ENCODE data around the gene COL15A1.
"Not testable (repeated sequence)": the region's sequence is repeated elsewhere in the genome, so short reads cannot be mapped to it uniquely, and the experiment has no call there.

The COL15A1 gene

DNA sequence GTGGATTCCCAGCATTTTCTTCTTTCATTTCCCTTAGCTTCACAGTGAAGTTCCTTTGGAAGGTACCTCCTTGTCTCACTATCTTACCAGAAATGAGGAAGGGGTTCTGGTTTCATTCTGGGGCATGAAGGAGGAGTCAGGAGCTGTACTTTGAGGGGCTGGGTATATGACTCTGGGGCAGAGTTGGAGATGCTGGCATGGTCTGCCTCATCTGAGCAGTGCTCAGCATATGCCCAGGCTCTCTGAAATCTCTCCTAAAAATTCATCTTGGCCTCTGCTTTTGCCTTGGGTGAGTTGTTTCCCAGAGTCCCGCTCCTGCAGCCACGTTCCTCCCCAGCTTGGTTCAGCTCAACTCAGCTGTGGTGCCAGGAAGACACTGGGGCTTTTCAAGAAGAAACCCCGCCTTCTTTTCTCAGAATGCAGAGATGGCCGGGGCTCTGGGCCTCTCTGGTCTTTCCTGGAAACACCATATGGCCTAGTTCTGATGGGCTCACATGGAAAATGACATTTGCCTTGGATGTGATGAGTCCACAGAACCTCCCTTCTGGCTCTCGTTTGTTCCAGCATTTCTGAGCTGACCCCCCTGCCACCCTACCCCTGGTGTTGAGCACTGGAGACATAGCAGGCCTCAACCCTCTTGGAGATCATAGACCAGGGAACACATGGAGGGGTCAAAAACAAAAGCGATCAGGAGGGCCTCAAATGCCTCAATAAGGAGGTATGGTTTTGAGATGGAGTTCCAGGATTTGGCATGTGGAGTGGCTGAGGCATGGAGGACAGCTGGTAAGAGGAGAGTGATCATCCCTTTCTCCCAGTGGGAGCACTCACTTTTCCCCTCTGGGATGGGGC, 149.2 kb downstream of the COL15A1 start:
- DNase-seq: peak; percentile 66 to 70

DNA sequence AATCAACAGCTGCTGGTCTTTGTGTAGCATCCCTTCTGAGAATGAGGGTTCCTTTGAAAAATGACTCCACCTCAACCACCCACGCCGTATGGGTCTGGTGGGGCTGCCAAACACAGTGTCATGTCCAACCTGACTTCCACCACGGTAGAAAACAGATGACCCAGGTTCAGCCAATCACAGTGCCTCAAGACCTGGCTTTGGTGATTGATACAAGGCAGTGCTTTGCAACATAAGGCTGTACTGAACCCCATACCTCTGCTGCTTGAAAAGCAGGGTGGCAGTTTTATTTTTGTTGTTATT, 149.7 kb downstream of the COL15A1 start:
- peak; percentile 55 to 65 for DNase-seq

DNA sequence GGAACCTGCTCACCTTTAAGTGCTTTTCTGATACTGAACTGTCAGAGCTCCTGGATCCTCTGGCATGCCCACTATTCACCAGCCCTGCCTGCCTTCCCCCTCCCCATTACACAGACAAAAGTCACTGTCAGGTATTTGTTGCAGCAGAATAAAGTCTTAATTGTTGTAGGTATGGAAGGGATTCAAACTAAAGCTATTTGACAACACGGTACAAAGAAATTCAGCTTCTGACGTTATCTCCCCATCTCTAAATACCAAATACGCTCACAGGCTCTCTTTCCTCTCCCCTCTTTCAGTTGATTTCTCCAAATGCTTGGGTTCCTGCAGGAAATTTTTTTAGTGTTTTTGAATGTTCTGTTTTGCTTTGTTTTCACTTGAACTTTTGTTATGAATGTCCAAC, 151.9 kb downstream of the COL15A1 start:
- no peak for DNase-seq

DNA sequence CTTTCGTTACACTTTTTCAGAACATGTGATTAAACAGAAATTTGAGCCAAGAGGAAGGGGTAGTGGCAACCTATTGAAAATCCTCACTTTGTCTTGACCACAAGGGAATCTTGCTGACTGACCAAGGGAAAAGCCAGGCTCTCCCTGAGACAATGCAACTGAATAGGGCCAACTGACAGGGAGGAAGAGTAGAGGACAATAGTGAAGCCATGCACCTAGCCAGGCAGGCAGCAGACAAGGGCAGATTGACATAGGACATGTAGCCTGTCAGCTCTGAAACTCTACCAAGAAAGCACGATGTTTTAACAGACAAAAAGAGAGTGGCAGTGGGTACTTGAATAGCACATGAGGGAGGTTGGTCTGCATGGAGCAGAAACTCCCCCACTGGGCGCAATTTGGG, 152.7 kb downstream of the COL15A1 start:
- DNase-seq: no peak

DNA sequence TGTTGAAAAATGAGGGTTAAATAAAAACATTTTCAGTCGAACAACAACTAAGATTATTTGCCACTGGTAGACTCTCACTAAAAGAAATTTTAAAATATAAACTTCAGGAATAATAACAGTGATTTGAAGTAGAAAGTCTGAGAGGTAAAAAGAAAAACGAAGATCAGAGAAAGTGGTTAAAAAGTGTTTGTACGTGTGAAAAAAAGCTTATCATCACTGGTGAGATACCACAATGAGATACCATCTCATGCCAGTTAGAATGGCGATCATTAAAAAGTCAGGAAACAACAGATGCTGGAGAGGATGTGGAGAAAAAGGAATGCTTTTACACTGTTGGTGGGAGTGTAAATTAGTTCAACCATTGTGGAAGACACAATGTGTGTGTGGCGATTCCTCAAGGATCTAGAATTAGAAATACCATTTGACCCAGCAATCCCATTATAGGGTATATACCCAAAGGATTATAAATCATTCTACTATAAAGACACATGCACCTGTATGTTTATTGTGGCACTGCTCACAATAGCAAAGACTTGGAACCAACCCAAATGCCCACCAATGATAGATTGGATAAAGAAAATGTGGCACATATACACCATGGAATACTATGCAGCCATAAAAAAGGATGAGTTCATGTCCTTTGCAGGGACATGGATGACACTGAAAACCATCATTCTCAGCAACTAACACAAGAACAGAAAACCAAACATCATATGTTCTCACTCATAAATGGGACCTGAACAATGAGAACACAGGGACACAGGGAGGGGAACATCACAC, 156.3 kb downstream of the COL15A1 start:
- DNase-seq: not testable (repeated sequence)

DNA sequence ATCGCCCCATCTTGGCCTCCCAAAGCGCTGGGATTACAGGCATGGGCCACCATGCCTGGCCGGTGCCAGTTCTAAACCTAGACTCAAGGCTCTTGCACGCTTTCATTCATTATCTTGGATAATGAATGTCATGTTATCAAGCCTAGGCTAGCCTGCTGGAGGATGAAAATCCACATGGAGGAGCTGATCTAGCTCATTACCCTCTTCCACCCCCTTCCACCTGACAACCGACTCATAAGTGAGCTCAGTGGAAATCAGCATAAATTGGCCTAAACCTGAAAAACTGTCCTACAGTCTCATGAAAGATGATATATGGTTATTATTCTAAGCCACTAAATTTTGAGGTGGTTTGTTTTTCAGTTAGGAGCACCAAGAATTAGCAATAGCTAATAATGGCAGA, 157.6 kb downstream of the COL15A1 start:
- no peak for DNase-seq

DNA sequence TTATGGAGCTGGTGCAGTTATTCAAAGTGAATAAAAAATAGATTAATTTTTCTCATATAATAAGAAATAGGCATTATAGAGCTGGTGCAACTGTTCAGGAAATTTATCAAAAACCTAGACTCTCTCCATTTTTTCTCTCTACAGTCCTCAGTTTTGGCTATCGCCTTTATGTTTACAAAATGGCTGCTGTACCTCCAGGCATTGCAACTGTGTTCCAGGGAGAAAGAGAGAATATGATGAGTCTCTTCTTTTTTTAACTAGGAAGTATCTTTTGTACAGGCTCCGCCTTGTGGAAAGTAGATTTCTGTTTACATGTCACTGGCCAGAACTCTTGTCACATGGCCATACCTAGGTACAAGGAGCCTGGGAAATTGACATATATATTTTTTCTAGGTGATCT, 158.1 kb downstream of the COL15A1 start:
- DNase-seq: no peak

DNA sequence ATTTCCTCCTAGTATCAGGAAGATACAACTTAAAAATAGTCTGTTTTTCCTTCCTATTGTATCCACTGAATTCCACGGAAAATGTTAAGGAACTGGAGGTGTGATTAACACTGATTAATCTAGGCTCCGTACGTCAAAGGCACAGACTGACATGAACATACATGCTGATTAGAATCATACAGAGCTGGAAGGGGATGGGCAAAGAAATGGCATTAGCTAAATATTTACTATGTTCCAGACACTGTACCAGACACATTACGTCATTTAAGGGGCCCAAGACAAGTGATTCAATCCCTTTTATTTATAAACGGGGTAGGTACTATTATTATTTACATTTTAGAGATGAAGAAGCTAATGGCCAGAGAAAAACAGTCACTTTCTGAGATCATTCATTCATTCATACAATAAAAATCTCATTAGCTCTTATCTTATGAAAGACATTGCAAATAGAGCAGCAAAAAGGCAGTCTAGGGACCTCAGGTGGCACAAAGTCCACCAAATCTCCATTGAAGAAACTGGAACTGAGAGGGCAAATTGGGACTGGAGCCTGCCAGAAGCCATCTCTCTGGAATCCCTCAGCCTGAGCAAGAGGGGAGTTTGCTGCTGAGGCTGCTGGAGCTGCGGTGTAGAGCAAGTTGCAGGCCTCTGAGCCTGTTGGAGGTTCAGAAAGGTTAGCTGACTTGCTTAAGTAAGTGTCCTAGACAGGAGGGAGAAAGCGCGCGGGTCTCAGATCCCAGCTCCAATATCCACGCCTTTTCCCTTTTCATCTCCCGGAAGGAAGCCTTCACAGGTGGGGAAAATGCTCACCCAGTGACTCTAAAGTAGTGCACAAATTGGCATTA, 159.6 kb downstream of the COL15A1 start:
- no peak for DNase-seq

DNA sequence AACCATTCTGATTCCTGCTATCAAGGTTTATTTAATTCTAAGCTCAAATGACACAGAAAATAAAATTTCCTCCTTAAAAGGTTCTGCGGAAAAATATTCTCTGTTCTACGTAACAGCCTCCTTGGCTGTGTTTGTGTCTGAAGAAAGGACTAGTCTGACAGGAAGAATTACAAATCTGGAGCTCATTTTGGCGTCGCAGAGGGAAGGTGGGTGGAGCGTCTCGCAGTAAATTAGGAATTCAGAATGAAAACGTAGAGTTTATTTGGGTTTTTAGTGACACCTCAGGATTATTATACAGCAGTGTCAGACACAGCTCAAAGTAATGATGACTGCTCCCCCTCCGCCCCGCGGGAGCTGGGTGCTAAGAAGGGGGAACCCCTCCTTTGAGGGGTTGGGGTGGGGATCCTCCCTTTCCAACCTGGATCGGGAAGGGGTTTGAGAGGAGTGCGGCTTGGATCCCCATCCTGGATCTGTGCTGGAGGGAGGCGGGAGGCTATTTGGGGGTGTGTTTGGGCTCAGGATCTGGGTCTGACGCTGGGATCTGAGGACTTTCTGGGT, 160.3 kb downstream of the COL15A1 start:
- peak in 1 of 2 experiments; percentile 34 for DNase-seq

DNA sequence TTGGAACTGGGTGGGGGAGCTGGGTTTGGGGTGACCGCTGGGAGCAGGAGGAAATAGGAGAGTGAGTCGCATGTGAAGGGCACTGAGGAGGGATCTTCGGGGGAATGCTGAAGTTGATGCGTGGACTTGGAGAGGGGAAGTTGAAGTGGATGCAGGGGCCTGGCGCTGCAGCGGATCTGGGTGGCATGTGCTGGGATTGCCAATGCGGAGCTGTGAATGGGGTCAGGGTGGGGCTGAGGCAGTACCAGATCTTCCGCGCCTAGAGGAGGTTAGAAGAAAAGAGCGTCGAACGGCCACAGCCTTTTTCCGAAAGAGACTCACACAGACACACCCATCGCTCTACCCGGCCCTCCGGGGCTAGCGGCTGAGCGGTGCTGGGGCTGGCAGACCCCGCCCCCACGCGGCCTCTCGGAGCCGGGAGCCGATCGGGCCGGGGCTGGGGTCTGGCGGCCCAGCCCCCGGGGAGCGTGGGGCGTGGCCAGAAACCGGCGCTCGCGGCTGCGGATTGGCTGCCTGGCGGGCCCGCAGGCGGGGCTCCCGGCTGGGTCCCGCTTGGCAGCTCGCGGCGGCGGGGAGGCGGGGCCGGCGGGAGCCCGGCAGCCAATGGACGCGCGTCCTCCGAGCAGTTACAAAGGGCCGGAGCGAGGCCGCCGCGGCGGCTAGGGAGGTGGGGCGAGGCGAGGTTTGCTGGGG, 160.9 kb downstream of the COL15A1 start, which contains the start of gene TGFBR1:
TGFBR1 (plus strand) TSS at position 655 of the 693 bp plus-strand sequence. CDS start 93 bp downstream, outside the sequence.
- DNase-seq: peak; percentile 91 to 96

DNA sequence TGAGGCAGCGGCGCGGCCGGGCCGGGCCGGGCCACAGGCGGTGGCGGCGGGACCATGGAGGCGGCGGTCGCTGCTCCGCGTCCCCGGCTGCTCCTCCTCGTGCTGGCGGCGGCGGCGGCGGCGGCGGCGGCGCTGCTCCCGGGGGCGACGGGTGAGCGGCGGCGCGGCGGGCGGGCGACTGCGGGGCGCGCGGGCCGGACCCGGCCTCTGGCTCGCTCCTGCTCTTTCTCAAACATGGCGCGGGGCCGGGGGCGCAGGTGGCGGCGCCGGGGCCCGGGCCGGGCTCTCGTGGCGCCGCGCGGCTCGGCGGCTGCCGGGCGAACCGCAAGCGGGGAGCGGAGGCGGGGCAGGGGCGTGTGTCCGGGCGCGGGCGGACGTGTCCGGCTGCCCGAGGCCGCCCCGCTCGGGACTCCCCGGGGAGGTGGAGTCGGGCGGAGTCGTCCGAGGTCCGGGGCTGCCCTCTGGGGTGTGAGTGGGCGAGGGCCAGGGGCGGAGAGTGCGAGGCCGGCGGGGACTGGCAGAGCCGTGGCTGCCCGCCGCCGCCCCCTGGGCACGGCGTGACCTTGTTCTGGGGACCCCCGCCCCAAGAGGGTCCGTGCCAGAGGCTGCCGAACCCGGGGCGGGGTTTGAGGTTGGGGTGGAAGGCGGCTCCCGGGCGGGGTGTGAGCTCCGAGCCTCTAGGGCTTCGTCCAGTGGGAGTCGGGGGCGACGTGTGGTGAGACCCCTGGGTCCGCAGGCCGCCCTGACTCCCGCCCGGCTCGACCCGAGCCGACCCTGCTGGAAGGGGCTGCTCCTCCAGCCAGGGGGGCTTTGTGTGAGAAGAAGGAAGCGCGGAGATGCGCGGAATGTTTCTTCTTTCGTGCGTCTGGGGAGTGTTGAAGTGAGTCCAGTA, 161.7 kb downstream of the COL15A1 start:
- peak; percentile 64 to 72 for DNase-seq

DNA sequence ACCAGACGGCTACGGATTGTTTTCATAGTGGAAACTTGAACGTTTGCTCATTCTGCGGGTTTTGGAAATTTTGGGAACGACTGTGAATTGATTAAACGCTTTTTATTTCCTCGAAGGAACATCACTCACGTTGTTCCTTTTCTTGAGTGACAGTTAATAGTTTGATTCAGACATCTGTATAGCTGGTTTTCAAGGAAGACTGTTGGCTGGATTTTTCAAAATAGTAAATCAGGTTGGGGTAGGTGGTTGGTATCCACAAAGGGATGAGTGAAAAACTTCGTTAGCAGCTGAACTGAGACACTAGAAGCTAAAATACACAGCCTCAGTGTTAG, 162.3 kb downstream of the COL15A1 start:
- DNase-seq: no peak

DNA sequence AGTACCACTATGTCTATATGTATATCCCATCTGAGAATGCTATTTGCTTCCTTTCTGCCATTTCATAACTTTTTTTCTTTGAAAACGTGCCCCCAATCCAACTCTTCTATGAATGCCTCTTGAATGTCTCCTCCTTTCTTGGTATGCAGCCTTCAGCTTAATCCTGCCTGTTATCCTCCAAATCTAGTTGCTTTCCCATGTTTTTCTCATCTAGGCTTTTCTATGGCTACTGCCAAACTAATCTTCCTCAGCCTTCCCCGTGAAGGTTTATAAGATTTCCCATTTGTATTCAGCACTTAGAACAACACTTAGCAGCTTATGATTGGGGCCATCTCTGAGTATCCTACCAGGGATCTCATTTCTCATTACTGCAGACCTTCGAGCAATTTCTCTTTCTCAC, 163.7 kb downstream of the COL15A1 start:
- no peak for DNase-seq

DNA sequence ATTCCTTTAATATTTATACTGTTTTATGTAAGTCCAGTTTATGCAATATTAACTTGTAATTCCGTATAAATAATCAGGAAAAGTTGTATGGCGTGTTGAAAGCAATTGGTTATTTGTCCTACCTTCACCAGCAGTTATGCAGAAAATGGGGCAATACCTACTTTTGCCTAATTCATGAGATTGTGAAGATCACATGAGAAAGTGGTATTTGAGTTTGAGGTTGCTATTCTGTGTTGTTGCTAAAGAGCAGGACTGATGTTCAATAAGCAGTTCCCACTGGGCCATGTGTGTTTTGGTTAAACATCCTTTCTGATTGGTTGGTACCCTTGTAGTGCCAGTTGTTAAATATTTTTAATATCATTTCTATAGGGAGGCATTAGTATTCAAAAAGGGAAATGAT, 164.4 kb downstream of the COL15A1 start:
- DNase-seq: no peak

DNA sequence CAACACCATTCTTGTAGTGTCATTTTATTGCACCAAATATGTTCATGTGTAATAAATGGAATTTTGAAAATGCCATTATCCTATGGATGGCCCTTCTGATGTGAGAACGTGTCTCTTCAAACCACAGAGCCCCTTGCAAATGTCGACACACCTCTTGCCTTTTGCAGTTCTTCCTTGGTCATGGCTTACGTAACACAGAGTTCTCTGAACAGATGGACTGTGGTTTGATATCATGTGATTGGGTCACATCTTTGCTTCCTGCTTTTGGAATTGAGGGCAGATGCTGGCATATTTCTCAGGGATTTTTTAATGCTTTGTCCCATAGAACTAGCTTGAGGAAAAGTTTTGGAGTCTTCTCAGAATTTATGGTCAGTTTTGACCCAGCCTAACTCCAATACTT, 165.8 kb downstream of the COL15A1 start:
- DNase-seq: no peak

DNA sequence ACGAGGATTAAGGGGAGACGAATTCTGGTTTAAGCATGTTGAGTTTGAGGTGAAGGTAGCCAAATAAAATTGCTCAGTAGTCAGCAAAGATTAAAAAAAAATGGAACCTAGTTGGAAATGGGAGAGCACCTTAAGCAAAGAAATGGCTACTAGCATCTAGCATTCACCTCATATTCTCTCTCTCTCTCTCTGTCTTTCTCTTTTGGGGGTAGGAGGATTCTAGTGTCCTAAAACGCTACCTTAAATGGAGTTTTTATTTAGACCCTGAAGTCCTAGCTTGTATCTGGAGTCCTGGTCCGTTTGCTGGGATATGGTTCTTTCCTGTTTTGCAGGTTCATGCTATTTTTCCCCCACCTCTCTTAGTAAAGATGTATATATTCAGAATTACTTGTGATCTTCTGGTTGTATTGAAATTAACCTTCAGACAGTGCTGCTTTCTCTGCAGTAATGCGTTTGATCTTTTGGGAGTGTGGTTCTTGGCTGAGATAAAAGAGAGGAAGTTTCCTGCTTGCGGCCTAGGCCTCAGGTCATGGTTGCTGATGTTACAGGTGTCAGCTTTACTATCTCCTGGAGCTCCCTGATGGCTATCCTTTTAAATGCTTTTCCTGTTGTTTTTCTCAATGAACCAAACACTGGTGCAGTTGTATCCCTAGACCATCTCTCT, 169.2 kb downstream of the COL15A1 start:
- no peak for DNase-seq

DNA sequence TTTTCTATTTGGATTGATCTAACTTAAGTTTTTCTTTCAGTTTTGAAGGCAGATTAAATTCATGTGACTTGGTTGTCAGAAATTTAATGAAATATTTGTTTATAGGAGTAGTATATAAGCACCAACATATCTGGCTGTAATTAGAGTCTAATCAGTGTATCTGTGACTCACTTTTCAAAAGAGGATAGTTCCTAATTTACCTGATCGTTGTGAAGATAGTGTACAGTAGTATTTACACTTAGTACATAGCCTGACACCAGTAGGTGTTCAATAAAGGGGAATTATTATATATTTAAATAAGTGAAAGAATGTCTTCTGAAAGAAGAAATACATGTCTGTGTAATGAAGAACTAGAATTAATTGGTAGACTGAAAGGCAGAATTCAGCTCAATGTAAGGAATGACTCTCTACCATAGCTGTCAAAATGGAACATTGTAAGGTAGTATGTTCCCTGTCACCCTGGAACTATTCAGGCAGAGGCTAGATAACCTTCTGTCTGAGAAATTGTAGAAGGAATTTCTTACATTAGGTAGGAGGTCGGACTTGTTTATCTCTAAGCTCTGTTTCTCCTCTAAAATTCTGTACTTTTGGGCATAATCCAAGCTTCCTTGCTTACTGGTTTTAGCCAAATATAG, 169.8 kb downstream of the COL15A1 start:
- no peak for DNase-seq

DNA sequence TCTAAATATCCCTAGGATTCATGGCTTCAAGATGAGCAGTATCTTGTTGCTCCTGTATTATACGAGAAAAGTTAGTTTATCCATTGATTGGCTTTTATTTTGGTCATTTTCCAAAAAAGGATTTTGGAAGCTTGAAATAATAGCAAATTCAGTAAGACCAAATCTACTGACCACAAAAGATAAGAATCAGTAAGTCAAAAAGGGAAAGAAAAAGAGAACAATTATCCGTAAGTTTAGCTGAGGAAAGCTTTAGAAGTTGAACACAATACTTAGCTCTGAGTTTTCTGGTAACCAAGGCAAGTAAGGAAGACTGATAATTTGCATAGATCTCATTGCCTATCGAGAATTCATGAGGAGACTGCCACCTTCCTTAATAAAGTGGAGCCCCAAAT, 170.3 kb downstream of the COL15A1 start:
- DNase-seq: no peak

DNA sequence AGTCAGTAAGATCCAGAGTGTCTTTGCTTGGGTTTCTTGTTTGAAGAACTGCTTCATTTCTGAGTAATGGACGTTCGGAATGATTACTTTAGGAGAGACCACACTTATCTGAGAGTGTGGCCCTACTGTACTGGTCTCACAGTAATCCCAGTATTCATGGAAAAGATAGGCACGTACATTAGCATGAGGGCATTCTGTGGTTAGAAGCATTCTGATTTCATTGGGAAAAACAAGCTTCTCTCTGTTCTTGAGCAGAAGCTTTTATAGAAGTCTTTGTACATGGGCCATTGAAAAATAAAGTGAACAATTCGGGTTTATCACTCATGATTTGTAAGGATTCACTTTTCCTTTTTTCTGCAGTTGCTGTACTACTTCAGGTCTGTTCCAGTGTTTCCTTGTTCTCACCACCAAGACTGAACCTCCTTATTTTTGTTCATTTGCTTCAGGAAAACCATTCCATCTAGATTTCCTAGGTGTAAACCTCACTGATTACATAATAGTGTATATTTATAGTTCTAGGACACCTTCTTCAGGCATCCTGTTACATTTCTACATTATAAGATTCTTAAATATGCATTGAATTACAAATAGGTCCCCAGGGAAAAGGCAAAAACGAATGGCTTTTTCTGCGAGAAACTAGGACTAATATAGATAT, 171.3 kb downstream of the COL15A1 start:
- no peak for DNase-seq

DNA sequence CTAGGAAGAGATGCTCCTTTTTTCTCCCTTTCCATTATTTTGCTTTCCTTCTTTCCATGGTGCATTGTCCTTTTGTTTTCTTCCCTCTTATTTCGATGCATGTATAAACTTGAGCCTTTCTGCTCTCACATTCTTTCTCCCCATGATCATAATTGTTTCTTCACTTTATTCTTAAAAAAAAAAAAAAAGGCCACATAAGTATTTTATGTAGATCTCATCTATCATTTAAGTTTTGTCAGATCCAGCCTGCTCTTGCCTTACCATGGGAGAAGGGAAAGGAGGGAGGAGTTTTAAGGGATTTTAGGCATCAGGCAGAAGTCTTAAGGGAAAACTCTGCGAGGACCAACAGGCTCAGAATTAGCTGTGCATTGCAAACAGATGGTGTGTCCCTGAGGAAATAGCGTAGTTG, 172.3 kb downstream of the COL15A1 start:
- DNase-seq: no peak
